ENCODE measurements around the gene OR2T10.
A peak's percentile ranks its signal among the peaks of the same experiment; 100 is the strongest.

OR2T10 gene

DNA sequence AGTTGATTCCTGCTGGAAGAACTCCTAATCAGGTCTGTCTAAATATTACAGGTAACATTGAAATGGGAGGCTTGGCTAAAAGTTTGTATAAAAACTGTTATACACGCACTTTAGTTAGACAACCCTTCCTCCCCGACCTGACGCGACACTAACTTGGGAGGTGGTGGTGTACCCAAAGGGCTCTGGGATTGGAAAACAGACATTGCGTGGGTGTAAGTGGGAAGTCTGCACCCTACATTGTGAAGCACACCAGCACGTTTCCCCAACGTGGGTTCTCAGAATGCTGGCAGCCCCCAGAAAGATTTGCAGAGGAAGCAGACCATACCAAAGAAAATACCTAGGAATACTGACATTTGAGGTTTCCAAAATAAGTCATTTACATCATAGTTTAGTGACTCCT, 20.6 kb upstream of the OR2T10 start:
- Histone ChIP-seq H4K20me1 (ENCODE audit: insufficient read depth) (no peaks in the 10 kb centered on the region), H3K9ac (no peak overlapping the region)

DNA sequence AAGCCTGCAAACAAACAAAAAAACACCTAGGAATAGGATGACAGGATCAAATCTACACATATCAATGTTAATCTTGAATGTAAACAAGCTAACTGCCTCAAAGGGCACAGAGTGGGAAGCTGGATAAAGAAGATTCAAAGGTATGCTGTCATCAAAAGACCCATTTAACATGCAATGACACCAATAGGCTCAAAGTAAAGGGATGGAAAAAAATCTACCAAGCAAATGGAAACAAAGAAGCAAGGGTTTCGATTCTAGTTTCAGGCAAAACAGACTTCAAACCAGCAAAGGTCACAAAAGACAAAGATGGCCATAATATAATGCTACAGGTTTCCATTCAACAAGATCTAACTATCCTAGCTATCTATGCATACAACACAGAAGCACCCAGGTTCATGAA, 16.2 kb upstream of the OR2T10 start:
- Histone ChIP-seq H3K36me3 (ENCODE audit: insufficient read depth) (no peaks in the 10 kb centered on the region), H4K20me1 (ENCODE audit: insufficient read depth) (no peaks in the 10 kb centered on the region), H3K4me3 (IDR thresholded peaks at IDR 0.05; ENCODE audit: insufficient read depth, low read depth, low read length) (no peak overlapping the region), H3K9ac (no peak overlapping the region), H3K27me3 (ENCODE audit: insufficient read depth, low read depth) (no peaks in the 10 kb centered on the region), H3K4me1 (ENCODE audit: low read depth, poor library complexity, severe bottlenecking) (peaks cover 24% of the 10 kb centered on the region), H3K27ac (peak overlapping the region; percentile 7; the same call in 1 of the 2 replicates), H3K79me2 (ENCODE audit: insufficient read depth, low read depth) (no peaks in the 10 kb centered on the region), H2AFZ (ENCODE audit: low read depth) (peak overlapping the region; percentile 11; the same call in 1 of the 2 replicates), H3K4me2 (peak overlapping the region; percentile 22; the same call in 1 of the 2 replicates)
- TF ChIP-seq, protein P1, sequence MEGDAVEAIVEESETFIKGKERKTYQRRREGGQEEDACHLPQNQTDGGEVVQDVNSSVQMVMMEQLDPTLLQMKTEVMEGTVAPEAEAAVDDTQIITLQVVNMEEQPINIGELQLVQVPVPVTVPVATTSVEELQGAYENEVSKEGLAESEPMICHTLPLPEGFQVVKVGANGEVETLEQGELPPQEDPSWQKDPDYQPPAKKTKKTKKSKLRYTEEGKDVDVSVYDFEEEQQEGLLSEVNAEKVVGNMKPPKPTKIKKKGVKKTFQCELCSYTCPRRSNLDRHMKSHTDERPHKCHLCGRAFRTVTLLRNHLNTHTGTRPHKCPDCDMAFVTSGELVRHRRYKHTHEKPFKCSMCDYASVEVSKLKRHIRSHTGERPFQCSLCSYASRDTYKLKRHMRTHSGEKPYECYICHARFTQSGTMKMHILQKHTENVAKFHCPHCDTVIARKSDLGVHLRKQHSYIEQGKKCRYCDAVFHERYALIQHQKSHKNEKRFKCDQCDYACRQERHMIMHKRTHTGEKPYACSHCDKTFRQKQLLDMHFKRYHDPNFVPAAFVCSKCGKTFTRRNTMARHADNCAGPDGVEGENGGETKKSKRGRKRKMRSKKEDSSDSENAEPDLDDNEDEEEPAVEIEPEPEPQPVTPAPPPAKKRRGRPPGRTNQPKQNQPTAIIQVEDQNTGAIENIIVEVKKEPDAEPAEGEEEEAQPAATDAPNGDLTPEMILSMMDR (conservative IDR thresholded peaks at IDR 0.05; ENCODE audit: low read depth, low read length): no peak

More for the DNA sequence above, 20.6 kb upstream of the OR2T10 start:
- Histone ChIP-seq H3K4me1 (ENCODE audit: low read depth, poor library complexity, severe bottlenecking) (peaks cover 14% of the 10 kb centered on the region), H2AFZ (ENCODE audit: low read depth) (no peak overlapping the region), H3K36me3 (ENCODE audit: insufficient read depth) (no peaks in the 10 kb centered on the region), H3K4me3 (IDR thresholded peaks at IDR 0.05; ENCODE audit: insufficient read depth, low read depth, low read length) (no peak overlapping the region), H3K79me2 (ENCODE audit: insufficient read depth, low read depth) (no peaks in the 10 kb centered on the region), H3K4me2 (no peak overlapping the region), H3K27me3 (ENCODE audit: insufficient read depth, low read depth) (no peaks in the 10 kb centered on the region), H3K27ac (no peak overlapping the region)
- TF ChIP-seq, protein P1 (conservative IDR thresholded peaks at IDR 0.05; ENCODE audit: low read depth, low read length): no peak

DNA sequence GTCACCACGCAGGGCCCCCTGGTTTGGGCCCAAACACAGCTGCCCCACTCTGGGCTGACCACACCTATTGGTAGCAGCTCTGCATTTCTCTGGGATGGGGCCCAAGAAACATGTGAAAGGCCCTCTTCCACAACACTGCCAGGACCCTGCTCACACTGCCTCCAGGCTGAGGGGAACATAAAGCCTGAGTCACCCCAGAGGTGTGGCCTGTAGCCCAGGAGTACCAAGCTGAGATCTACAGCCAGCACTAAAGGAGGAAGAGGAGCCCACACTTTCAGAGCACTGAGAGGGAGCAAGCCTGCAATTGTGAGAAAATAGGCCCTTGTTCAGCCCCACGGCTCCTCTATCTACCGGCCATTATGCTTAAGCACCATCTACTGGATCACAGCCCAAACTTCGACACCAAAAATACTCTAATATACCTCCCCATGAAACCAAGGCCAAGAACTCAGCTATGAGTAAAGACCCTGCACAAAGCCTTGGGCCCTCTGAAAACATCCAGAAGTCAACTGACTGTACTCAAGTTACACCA, 14.4 kb upstream of the OR2T10 start:
- Histone ChIP-seq H3K27me3 (ENCODE audit: insufficient read depth, low read depth) (no peaks in the 10 kb centered on the region), H3K9ac (no peak overlapping the region), H3K4me3 (IDR thresholded peaks at IDR 0.05; ENCODE audit: insufficient read depth, low read depth, low read length) (no peak overlapping the region), H3K4me1 (ENCODE audit: low read depth, poor library complexity, severe bottlenecking) (peaks cover 24% of the 10 kb centered on the region), H3K4me2 (no peak overlapping the region), H2AFZ (ENCODE audit: low read depth) (no peak overlapping the region), H3K27ac (no peak overlapping the region), H3K79me2 (ENCODE audit: insufficient read depth, low read depth) (no peaks in the 10 kb centered on the region), H3K36me3 (ENCODE audit: insufficient read depth) (no peaks in the 10 kb centered on the region), H4K20me1 (ENCODE audit: insufficient read depth) (no peaks in the 10 kb centered on the region)
- TF ChIP-seq, protein P1 (conservative IDR thresholded peaks at IDR 0.05; ENCODE audit: low read depth, low read length): no peak

DNA sequence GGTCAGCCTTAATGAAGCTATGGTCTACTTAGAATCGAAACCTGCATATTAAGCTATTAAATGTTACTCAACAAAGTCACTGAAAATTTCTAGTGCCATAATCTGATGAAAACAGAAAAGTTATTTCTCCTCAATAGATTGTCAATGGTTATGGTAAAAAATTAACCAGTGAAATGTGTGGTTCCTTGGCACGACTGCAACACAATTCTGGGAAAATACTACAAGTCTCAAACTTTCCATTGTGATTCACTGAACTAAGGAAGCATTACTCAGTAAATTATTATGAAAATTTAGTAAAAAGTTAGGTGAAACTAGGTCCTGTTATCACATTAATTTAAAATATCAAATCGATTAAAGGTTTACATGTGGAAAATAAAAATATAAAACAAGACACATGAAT, 12.8 kb upstream of the OR2T10 start:
- no peak overlapping the region for H3K27ac ChIP-seq
- no peak overlapping the region for H2AFZ ChIP-seq (ENCODE audit: low read depth)
- no peaks in the 10 kb centered on the region for H3K79me2 ChIP-seq (ENCODE audit: insufficient read depth, low read depth)
- peaks cover 24% of the 10 kb centered on the region for H3K4me1 ChIP-seq (ENCODE audit: low read depth, poor library complexity, severe bottlenecking)
- no peak overlapping the region for H3K4me3 ChIP-seq (IDR thresholded peaks at IDR 0.05; ENCODE audit: insufficient read depth, low read depth, low read length)
- no peaks in the 10 kb centered on the region for H4K20me1 ChIP-seq (ENCODE audit: insufficient read depth)
- H3K36me3 ChIP-seq (ENCODE audit: insufficient read depth): no peaks in the 10 kb centered on the region
- no peak overlapping the region for H3K9ac ChIP-seq
- H3K4me2 ChIP-seq: no peak overlapping the region
- H3K27me3 ChIP-seq (ENCODE audit: insufficient read depth, low read depth): no peaks in the 10 kb centered on the region
- TF ChIP-seq, protein P1 (conservative IDR thresholded peaks at IDR 0.05; ENCODE audit: low read depth, low read length): no peak

Data from KMS-11 (cell line).